ENCODE measurements around the gene IQCK.

- TF ChIP-seq CTCF (IDR thresholded peaks at IDR 0.05) (no peak), POLR2A (IDR thresholded peaks at IDR 0.05) (no peak)
Observed at GRCh38 chr16:19712418-19713058, 5.5 kb upstream of the IQCK start.

Data from right lobe of liver (tissue), 4 donors.